HEK293 (cell line): ENCODE measurements around the gene CACTIN.
A peak's percentile ranks its signal among the peaks of the same experiment; 100 is the strongest.

ENCODE experiments used
- CTCF ChIA-PET: fragments of 350-600 bp; formaldehyde crosslinking; extraction: SDS; loops from one replicate; lab custom pipeline; 2021; ENCODE audit warnings: antibody characterized with exemption; lab: Yijun Ruan, JAX
- POLR2A ChIA-PET: fragments of 300-600 bp; formaldehyde crosslinking; extraction: SDS; loops from one replicate; lab custom pipeline; 2020; ENCODE audit warnings: antibody characterized with exemption, inconsistent platforms; lab: Yijun Ruan, JAX
- H3K27ac ChIP-seq: fragments of 200-500 bp; sonication (Bioruptor generic); 2 replicates; pipeline ENCODE4 v1.5.1; 2014; ENCODE audit warnings: low read depth, low read length, control low read depth, inconsistent platforms; ENCODE audit errors: extremely low read depth
- H3K36me3 ChIP-seq, 2 experiments: fragments of 200-500 bp in 1 of 2; sonication (Bioruptor generic) in 1 of 2; 1 replicate in 1 of 2; 2 replicates in 1 of 2; pipeline ENCODE4 v1.5.1; 2014 to 2017; ENCODE audit warnings: inconsistent platforms in 2 of 2, low read length in 2 of 2; ENCODE audit not compliant: control insufficient read depth in 2 of 2, insufficient read depth in 1 of 2
- H3K4me1 ChIP-seq: fragments of 200-500 bp; sonication (Bioruptor generic); 2 replicates; pipeline ENCODE4 v1.5.1; 2014; ENCODE audit warnings: mild to moderate bottlenecking, low read length, inconsistent platforms; ENCODE audit not compliant: control insufficient read depth, insufficient read depth
- H3K4me3 ChIP-seq: 2 replicates; pipeline ENCODE4 v1.5.1; 2011; ENCODE audit warnings: low read depth, mild to moderate bottlenecking, control low read depth, low read length, moderate library complexity
- H3K9me3 ChIP-seq: fragments of 200-500 bp; sonication (Bioruptor generic); 2 replicates; pipeline ENCODE4 v1.5.1; 2014; ENCODE audit warnings: low read depth, low read length, inconsistent platforms; ENCODE audit not compliant: control insufficient read depth, insufficient read depth
- GLIS1 ChIP-seq: fragments of 450-650 bp; formaldehyde crosslinking; IDR thresholded peaks from 2 replicates; pipeline ENCODE4 v1.5.1; 2016; ENCODE audit warnings: missing biosample characterization, missing genetic modification characterization
- KLF7 ChIP-seq: fragments of 450-650 bp; formaldehyde crosslinking; IDR thresholded peaks from 2 replicates; pipeline ENCODE4 v1.5.1; 2016; ENCODE audit warnings: missing biosample characterization, missing genetic modification characterization, borderline replicate concordance
- PRDM1 ChIP-seq: fragments of 450-650 bp; formaldehyde crosslinking; IDR thresholded peaks from 2 replicates; pipeline ENCODE4; 2016; ENCODE audit warnings: missing biosample characterization, missing genetic modification characterization
- TCF7L2 ChIP-seq: IDR thresholded peaks from 2 replicates; pipeline ENCODE4 v1.6.1; 2011; ENCODE audit warnings: low read depth, mild to moderate bottlenecking, inconsistent platforms, low read length, moderate library complexity, borderline replicate concordance
- ZNF311 ChIP-seq: fragments of 450-650 bp; formaldehyde crosslinking; IDR thresholded peaks from 2 replicates; pipeline ENCODE4 v1.5.1; 2017; ENCODE audit warnings: missing biosample characterization, missing genetic modification characterization, borderline replicate concordance
- ZNF324 ChIP-seq: fragments of 450-650 bp; formaldehyde crosslinking; IDR thresholded peaks from 2 replicates; pipeline ENCODE4 v1.5.1; 2016; ENCODE audit warnings: missing biosample characterization, missing genetic modification characterization
- ZNF792 ChIP-seq: fragments of 450-650 bp; formaldehyde crosslinking; IDR thresholded peaks from 2 replicates; pipeline ENCODE4 v1.5.1; 2016; ENCODE audit warnings: missing biosample characterization, missing genetic modification characterization
- ZSCAN23 ChIP-seq: fragments of 450-650 bp; formaldehyde crosslinking; IDR thresholded peaks from 2 replicates; pipeline ENCODE4 v1.5.1; 2016; ENCODE audit warnings: missing biosample characterization, missing genetic modification characterization
- TF ChIP-seq, protein P1 (sequence below): sonication (generic); formaldehyde crosslinking; IDR thresholded peaks from 2 replicates; pipeline ENCODE4 v1.8.1; 2022; ENCODE audit warnings: mild to moderate bottlenecking, moderate library complexity, missing genetic modification reagents
- TF ChIP-seq, protein P2 (sequence below): fragments of 450-650 bp; formaldehyde crosslinking; IDR thresholded peaks from 2 replicates; pipeline ENCODE4 v1.5.1; 2016; ENCODE audit warnings: missing biosample characterization, missing genetic modification characterization
- TF ChIP-seq, protein P3 (sequence below): fragments of 450-650 bp; formaldehyde crosslinking; IDR thresholded peaks from 2 replicates; pipeline ENCODE4 v1.5.1; 2016; ENCODE audit warnings: missing biosample characterization, missing genetic modification characterization
- TF ChIP-seq, protein P4 (sequence below): fragments of 450-650 bp; formaldehyde crosslinking; IDR thresholded peaks from 2 replicates; pipeline ENCODE4 v1.5.1; 2017; ENCODE audit warnings: missing biosample characterization, missing genetic modification characterization
- TF ChIP-seq, protein P5 (sequence below): fragments of 450-650 bp; formaldehyde crosslinking; IDR thresholded peaks from 2 replicates; pipeline ENCODE4 v1.5.0; 2017; ENCODE audit warnings: missing biosample characterization, missing genetic modification characterization, borderline replicate concordance

CACTIN gene

DNA sequence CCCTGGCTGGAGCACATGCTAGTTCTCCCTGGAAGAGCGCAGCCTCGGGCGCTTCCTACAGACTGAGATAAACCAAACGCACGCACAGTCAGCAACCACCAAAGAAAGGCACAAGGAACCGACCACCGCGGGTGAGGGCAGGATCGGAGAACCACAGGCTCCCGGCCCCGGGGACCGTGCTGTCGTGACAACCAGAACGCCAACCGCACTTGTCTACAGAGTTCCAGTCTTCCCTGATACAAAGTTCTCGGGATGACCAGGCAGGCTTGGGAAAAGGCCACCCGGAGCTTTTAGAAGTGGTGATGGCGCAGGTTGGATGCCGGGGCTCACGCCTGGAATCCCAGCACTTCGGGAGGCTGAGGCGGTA lies 33.1 kb upstream of the CACTIN start:
- Histone ChIP-seq H3K27ac (no peak overlapping the region), H3K9me3 (no peaks in the 10 kb centered on the region), H3K36me3 (peaks cover 0 to 72% of the 10 kb centered on the region in 2 experiments; a peak in 2 of 3 replicates), H3K4me3 (no peak overlapping the region), H3K4me1 (no peaks in the 10 kb centered on the region)
- ChIA-PET POLR2A (no interaction called here), CTCF (interaction anchor here (0.5 to 1.3 kb wide), 4 partner anchors 112 to 1150 kb away, joined by 3 to 7 read pairs (median 4); no protein-coding TSS in a partner anchor)
- TF ChIP-seq KLF7 (tag by site-specific recombination) (no peak), ZNF324 (tag by site-specific recombination) (no peak), ZSCAN23 (tag by site-specific recombination) (no peak), TCF7L2 (no peak), PRDM1 (no peak)
- TF ChIP-seq, protein P1, sequence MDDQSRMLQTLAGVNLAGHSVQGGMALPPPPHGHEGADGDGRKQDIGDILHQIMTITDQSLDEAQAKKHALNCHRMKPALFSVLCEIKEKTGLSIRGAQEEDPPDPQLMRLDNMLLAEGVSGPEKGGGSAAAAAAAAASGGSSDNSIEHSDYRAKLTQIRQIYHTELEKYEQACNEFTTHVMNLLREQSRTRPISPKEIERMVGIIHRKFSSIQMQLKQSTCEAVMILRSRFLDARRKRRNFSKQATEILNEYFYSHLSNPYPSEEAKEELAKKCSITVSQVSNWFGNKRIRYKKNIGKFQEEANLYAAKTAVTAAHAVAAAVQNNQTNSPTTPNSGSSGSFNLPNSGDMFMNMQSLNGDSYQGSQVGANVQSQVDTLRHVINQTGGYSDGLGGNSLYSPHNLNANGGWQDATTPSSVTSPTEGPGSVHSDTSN (CRISPR knock-in tag) = no peak
- TF ChIP-seq, protein P2, sequence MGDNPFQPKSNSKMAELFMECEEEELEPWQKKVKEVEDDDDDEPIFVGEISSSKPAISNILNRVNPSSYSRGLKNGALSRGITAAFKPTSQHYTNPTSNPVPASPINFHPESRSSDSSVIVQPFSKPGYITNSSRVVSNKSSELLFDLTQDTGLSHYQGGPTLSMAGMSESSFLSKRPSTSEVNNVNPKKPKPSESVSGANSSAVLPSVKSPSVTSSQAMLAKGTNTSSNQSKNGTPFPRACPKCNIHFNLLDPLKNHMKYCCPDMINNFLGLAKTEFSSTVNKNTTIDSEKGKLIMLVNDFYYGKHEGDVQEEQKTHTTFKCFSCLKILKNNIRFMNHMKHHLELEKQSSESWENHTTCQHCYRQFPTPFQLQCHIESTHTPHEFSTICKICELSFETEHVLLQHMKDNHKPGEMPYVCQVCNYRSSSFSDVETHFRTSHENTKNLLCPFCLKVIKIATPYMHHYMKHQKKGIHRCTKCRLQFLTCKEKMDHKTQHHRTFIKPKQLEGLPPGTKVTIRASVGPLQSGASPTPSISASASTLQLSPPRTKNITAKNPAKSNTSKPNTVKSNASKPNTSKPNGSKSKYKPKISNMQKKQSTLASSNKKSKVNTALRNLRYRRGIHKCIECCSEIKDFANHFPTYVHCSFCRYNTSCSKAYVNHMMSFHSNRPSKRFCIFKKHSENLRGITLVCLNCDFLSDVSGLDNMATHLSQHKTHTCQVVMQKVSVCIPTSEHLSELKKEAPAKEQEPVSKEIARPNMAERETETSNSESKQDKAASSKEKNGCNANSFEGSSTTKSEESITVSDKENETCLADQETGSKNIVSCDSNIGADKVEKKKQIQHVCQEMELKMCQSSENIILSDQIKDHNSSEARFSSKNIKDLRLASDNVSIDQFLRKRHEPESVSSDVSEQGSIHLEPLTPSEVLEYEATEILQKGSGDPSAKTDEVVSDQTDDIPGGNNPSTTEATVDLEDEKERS (tag by site-specific recombination) = no peak

DNA sequence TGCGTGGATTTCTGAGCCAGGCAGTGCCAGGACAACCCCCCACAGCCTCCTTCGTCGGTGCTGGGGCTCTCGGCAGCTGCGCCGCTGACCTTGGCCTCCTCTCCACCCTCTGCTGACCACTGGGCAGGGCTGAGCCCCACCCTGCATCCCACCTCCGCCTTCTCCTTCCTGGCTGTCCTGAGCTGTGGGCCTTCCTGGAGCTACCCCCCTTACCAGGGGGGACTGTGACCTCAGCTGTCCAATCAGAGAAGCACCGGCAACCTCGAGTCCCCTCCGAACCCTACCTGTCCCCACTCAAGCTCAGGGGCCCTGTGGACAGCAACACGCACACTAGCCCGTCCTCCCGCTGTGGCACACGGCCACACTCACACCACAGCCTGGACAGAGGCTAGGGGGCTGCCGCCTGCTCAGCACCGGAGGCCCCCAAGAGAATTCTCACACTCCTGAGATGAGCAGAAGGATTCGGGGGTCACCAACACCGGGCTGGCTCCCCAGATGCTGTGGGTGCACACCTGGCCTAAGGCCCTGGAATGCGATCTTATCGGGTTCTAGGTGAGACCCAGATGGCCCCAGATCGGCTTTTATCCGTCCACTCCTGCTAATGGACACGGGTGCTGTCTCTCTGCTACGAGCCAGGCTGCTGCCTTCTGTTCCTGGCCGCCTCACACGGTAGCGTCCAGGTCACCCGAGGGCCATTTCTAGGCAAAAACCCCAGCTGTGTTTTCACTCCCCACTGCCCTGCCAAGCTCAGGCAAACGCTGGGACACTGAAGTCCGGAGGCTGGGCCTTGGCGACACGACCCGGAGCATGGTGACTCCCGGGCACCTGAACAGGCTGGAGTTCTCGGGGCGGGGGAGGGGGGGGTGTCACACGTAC lies 32.5 kb upstream of the CACTIN start:
- ChIA-PET CTCF (interaction anchor here (0.6 kb wide), 2 partner anchors 98 to 1035 kb away, joined by 4 read pairs; no protein-coding TSS in a partner anchor), POLR2A (no interaction called here)
- H3K4me3 ChIP-seq = no peak overlapping the region
- TF ChIP-seq, protein P3, sequence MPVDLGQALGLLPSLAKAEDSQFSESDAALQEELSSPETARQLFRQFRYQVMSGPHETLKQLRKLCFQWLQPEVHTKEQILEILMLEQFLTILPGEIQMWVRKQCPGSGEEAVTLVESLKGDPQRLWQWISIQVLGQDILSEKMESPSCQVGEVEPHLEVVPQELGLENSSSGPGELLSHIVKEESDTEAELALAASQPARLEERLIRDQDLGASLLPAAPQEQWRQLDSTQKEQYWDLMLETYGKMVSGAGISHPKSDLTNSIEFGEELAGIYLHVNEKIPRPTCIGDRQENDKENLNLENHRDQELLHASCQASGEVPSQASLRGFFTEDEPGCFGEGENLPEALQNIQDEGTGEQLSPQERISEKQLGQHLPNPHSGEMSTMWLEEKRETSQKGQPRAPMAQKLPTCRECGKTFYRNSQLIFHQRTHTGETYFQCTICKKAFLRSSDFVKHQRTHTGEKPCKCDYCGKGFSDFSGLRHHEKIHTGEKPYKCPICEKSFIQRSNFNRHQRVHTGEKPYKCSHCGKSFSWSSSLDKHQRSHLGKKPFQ (tag by site-specific recombination) = no peak
- TF ChIP-seq GLIS1 (tag by site-specific recombination) = no peak
- no peak for TF ChIP-seq ZNF311 (tag by site-specific recombination)
- TF ChIP-seq, all 188 proteins: peak for 0
- no peak overlapping the region for H3K27ac ChIP-seq
- peaks cover 0 to 66% of the 10 kb centered on the region in 2 experiments; a peak in 2 of 3 replicates for H3K36me3 ChIP-seq
- H3K9me3 ChIP-seq = no peaks in the 10 kb centered on the region
- H3K4me1 ChIP-seq = no peaks in the 10 kb centered on the region

DNA sequence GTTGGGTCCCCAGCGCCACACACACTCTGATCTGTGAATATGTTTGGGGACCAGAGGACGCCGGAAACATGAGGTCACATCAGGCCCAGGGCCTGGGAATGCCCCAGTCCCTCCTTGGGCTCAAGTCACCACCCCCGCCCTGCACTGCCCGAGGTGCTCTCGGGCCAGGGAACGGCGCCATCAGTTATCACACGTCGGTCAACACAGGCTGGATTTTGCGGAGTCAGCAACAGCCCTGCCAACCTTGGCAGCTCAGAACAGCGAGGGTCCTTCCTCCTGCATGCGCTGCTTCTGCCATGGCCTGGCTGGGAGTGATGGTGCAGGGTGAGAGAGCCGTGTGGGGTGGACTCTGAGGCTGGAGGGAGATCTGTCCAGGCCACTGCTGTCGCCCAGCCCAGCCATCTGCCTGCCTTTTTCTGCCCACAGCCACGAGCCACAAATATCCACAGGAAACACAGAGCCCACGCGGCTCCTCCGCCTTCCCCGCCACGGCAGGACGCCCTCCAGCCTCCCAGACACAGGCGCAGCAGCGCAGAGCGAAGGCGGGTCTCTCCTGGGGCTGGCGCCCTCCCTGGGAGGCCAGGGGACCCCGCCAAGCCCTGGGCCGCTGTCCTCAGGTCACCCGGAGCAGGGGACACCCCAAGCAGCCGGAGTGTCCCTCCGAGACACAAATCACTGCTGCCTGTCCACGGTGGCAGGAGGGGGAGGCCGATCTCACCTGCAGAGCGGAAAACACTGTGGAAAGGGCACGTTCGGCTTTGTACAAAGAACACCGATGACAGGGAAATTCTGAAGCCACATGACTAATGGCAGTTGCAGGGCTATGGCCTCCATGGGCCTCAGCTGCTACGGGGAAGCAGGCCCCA lies 31.6 kb upstream of the CACTIN start:
- H3K27ac ChIP-seq = no peak overlapping the region
- POLR2A ChIA-PET = no interaction called here
- peaks cover 0 to 66% of the 10 kb centered on the region in 2 experiments; a peak in 2 of 3 replicates for H3K36me3 ChIP-seq
- CTCF ChIA-PET = interaction anchor here (0.7 kb wide), 1 partner anchor 63 kb away, joined by 3 read pairs; no protein-coding TSS in a partner anchor
- H3K4me3 ChIP-seq = no peak overlapping the region
- H3K4me1 ChIP-seq = no peaks in the 10 kb centered on the region
- no peaks in the 10 kb centered on the region for H3K9me3 ChIP-seq
- TF ChIP-seq, protein P4, sequence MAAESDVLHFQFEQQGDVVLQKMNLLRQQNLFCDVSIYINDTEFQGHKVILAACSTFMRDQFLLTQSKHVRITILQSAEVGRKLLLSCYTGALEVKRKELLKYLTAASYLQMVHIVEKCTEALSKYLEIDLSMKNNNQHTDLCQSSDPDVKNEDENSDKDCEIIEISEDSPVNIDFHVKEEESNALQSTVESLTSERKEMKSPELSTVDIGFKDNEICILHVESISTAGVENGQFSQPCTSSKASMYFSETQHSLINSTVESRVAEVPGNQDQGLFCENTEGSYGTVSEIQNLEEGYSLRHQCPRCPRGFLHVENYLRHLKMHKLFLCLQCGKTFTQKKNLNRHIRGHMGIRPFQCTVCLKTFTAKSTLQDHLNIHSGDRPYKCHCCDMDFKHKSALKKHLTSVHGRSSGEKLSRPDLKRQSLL (tag by site-specific recombination) = peak; percentile 10; the same call in 1 of the 2 replicates
- no peak for TF ChIP-seq ZNF792
- TF ChIP-seq, protein P5, sequence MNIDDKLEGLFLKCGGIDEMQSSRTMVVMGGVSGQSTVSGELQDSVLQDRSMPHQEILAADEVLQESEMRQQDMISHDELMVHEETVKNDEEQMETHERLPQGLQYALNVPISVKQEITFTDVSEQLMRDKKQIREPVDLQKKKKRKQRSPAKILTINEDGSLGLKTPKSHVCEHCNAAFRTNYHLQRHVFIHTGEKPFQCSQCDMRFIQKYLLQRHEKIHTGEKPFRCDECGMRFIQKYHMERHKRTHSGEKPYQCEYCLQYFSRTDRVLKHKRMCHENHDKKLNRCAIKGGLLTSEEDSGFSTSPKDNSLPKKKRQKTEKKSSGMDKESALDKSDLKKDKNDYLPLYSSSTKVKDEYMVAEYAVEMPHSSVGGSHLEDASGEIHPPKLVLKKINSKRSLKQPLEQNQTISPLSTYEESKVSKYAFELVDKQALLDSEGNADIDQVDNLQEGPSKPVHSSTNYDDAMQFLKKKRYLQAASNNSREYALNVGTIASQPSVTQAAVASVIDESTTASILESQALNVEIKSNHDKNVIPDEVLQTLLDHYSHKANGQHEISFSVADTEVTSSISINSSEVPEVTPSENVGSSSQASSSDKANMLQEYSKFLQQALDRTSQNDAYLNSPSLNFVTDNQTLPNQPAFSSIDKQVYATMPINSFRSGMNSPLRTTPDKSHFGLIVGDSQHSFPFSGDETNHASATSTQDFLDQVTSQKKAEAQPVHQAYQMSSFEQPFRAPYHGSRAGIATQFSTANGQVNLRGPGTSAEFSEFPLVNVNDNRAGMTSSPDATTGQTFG (tag by site-specific recombination) = no peak
- TF ChIP-seq, all 188 proteins: peak for 1
